Measurements from ENCODE around the gene HAPLN2. TPM values are rescaled to one million over a fixed set of nuclear protein-coding genes. Genes with fewer than 3 reads are reported as not detected.

HAPLN2 gene
- total RNA-seq, 2 donors from 2014 or later: 1.2 TPM; not detected in 1

DNA sequence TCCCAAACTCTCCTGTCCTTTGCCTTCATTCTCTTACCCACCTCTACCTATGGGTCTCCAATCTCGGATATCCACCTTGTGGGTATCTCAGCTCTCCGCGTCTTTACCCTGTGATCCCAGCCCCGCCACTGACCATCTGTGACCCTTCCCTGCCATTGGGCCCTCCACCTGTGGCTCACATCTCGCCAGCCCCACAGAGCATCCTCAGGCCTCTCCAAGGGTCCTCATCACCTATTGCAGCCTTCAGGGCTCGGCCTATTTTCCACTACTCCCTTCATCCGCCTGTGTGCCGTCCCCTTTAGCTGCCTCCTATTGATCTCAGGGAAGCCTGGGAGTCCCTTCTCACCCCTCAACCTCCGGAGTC lies 33.8 kb downstream of the HAPLN2 start:
- Histone ChIP-seq H3K9me3 (no peaks in the 10 kb centered on the region), H3K4me1 (ENCODE audit: control insufficient read depth in 1 of 2, low read depth in 2 of 2) (peaks cover 6 to 18% of the 10 kb centered on the region in 2 donors), H3K4me3 (no peak overlapping the region), H3K27ac (no peak overlapping the region), H3K36me3 (no peaks in the 10 kb centered on the region), H3K27me3 (replicated peaks; ENCODE audit: insufficient read depth) (no peaks in the 10 kb centered on the region)
- no peak for DNase-seq (ENCODE audit: low spot score)
- TF ChIP-seq, protein P1, sequence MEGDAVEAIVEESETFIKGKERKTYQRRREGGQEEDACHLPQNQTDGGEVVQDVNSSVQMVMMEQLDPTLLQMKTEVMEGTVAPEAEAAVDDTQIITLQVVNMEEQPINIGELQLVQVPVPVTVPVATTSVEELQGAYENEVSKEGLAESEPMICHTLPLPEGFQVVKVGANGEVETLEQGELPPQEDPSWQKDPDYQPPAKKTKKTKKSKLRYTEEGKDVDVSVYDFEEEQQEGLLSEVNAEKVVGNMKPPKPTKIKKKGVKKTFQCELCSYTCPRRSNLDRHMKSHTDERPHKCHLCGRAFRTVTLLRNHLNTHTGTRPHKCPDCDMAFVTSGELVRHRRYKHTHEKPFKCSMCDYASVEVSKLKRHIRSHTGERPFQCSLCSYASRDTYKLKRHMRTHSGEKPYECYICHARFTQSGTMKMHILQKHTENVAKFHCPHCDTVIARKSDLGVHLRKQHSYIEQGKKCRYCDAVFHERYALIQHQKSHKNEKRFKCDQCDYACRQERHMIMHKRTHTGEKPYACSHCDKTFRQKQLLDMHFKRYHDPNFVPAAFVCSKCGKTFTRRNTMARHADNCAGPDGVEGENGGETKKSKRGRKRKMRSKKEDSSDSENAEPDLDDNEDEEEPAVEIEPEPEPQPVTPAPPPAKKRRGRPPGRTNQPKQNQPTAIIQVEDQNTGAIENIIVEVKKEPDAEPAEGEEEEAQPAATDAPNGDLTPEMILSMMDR (IDR thresholded peaks at IDR 0.05): no peak
- ATAC-seq (ENCODE audit: insufficient number of reproducible peaks, low FRiP score, low read depth): no peak

- H3K27me3 ChIP-seq (replicated peaks; ENCODE audit: insufficient read depth): no peaks in the 10 kb centered on the region
Measured at GRCh38 chr1:156654700-156655099, 35.5 kb downstream of the HAPLN2 start.

DNA sequence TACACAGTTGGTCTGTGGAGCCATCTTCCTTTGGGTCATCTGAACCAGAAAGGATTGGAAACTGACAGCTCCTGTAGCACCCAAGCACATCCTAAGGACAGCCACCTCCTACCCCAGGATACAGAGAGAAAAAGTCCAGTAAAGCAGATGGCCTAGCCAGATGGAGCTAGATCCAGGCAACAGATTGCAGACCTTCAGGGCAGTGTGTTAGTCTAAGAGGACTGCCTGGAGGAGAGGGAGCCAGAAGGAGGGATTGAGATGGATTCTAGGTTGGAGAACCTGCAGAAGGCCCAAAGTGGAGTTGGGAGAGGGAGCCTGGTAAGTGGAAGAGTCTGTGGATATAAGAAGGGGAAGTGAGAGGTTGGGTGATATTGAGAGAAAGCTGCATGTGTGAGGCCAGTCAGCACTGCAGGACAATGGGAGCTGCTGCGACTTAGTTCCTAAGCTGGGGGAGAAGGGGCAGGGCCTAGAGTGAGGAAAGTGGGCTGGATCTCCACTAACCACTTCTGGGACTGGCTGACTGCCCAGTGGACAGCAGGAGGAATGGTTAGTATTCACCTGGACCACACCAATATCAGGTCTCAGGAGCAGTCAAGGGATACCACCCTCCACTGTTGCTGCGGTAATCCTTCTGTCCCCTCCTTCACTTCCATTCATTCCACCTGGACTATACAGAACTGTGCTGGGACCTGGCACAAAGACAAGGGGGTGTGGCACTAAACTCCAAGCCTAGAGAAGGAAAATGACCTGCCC lies 36.1 kb downstream of the HAPLN2 start:
- Histone ChIP-seq H3K4me1 (ENCODE audit: control insufficient read depth in 1 of 2, low read depth in 2 of 2) (peaks cover 13 to 35% of the 10 kb centered on the region in 2 donors), H3K9me3 (no peaks in the 10 kb centered on the region), H3K4me3 (no peak overlapping the region), H3K27me3 (replicated peaks; ENCODE audit: insufficient read depth) (no peaks in the 10 kb centered on the region), H3K27ac (no peak overlapping the region), H3K36me3 (no peaks in the 10 kb centered on the region)
- no peak for ATAC-seq (ENCODE audit: insufficient number of reproducible peaks, low FRiP score, low read depth)
- TF ChIP-seq, protein P1 (IDR thresholded peaks at IDR 0.05): no peak
- no peak for DNase-seq (ENCODE audit: low spot score)

More at GRCh38 chr1:156654700-156655099, 35.5 kb downstream of the HAPLN2 start:
- Histone ChIP-seq H3K36me3 (no peaks in the 10 kb centered on the region), H3K4me3 (no peak overlapping the region), H3K4me1 (ENCODE audit: control insufficient read depth in 1 of 2, low read depth in 2 of 2) (peaks cover 11 to 32% of the 10 kb centered on the region in 2 donors), H3K27ac (no peak overlapping the region), H3K9me3 (no peaks in the 10 kb centered on the region)
- ATAC-seq (ENCODE audit: insufficient number of reproducible peaks, low FRiP score, low read depth): no peak
- TF ChIP-seq, protein P1 (IDR thresholded peaks at IDR 0.05): no peak
- no peak for DNase-seq (ENCODE audit: low spot score)

GRCh38 chr1:156655904-156656516 lies 36.8 kb downstream of the HAPLN2 start:
- no peak for DNase-seq (ENCODE audit: low spot score)
- Histone ChIP-seq H3K36me3 (no peaks in the 10 kb centered on the region), H3K27ac (no peak overlapping the region), H3K4me1 (ENCODE audit: control insufficient read depth in 1 of 2, low read depth in 2 of 2) (peaks cover 17 to 41% of the 10 kb centered on the region in 2 donors), H3K27me3 (replicated peaks; ENCODE audit: insufficient read depth) (no peaks in the 10 kb centered on the region), H3K9me3 (no peaks in the 10 kb centered on the region), H3K4me3 (no peak overlapping the region)
- ATAC-seq (ENCODE audit: insufficient number of reproducible peaks, low FRiP score, low read depth): no peak
- TF ChIP-seq, protein P1 (IDR thresholded peaks at IDR 0.05): no peak

All from thoracic aorta (tissue), 2 donors.